Middle frontal gyrus (tissue), 1 donor: Measurements from ENCODE around the gene CLSTN2.

Source experiments
- DNase-seq: peaks from one replicate; pipeline ENCODE4 v3.0.0-alpha.2; 2015; ENCODE audit warnings: low spot score; ENCODE audit errors: extremely low spot score

The CLSTN2 gene

DNA sequence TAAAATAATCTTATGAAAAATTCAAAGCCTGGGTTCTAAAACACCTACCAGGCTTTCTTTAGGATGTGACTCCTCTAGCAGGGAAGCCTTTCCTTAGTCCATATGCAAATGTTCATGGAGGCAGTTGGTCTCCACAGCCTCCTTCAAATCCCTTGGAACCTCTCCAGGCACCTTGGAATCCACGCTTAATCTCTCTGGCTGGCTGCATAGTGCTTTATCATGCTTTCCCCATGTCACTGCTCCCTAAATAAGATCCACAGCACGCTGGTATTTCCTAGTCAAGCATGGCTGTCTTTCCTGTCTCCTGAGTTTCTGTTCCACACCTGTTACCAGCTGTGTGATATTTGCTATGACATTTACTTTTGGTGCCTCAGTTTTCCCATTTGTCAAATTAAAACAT is 71.3 kb downstream of the CLSTN2 start:
- DNase-seq: no peak

- DNase-seq: no peak
Observed at GRCh38 chr3:140007081-140007480, 72.1 kb downstream of the CLSTN2 start.

DNA sequence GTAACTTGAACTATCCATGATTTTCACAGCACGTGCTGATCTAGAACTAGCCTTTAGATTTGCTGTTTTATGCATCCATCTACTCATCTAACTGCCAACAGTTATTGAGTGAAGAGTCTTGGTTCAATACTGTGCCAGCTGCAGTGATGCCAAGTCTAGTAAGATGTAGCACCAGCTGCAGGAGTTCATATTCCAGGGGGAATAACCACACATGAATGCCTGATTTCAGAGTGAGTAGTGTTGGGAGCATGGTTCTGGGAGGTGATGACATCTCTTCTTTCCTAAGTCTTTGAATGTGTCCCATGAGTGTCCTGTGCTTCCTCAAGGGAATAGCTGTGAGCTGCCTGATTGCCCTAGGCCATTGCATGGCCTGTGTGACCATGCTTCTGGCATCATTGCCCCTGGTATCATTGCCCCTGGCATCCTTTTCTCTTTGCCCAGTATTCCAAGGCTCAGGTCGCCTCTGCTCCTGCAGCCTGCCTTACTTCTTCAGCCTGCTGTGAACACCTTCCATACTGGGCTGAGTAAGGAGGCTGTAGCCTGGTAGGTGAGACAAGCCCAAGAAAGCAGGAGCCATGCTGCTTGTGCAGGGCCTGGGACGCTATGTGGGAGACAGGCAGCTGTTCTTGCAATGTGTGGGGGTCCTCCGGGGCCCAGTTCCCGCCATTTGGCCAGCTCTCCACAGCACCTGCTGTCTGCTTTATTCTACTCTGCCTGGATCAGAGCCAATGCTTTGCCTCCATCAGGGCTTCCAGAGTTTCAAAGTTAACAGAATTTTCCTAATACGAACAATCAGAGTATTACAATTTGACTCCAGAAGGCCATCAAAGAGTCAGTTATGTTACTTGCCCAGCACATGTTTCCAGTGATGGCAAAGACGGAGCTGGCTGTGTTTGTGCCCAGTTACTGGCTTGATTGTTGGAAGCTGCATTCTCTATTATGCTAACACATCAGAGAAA is 73.2 kb downstream of the CLSTN2 start:
- no peak for DNase-seq

- no peak for DNase-seq
Observed at GRCh38 chr3:140010391-140010790, 75.4 kb downstream of the CLSTN2 start.

- no peak for DNase-seq
Observed at GRCh38 chr3:140011086-140011485, 76.1 kb downstream of the CLSTN2 start.

DNA sequence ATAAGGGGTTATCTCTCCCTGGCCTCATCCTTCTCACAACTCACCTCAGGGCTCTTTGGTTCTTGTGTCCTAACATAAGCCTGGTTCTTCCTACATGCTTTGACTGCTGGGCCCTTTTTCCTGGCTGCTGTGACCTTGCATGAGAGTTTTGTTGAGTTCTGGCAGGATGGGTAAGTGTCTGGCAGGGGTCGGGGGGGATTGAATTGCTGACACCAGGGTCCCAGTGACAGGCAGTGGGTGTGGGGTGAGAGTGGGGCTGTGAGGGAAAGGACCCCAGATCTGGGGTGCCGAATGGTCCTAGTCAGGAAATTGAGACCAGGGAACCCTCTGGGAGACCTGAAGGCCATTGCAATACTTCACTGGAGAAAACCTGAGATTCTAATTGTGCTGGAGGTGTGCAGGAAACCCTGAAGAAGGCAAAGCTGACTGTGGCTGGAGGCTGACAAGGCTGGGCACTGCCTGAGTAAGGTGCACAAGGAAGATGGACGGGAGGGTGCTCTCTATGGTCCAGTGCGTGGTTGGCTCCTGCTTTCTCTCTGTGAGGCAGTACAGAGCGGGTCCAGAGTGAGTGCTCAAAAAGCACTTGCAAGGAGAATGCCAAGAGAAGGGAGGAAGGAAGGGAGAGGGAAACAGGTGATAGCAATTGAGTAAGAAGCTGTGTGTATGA is 76.8 kb downstream of the CLSTN2 start:
- no peak for DNase-seq

- DNase-seq: peak; percentile 55
Observed at GRCh38 chr3:140013220-140013619, 78.2 kb downstream of the CLSTN2 start.

- no peak for DNase-seq
Observed at GRCh38 chr3:140014831-140015495, 80.0 kb downstream of the CLSTN2 start.

DNA sequence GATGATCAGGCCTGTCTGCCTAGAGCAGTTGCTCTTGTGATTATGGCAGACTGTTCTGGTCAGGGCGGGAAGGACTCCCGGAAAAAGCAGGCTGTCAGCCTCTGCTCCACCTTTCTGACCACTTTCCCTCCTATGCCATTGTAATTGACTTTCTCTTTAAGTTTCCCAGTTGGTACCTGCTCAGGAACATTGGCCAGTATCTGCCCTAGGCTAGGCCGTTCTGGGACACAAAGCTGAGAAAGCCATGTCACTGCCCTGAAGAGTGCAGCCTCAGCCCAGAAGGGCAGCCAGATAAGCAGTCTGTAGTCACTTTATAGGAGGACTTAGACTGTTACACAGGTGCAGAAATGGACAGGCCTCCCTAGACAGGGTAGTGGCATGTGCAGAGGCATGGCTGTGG is 80.8 kb downstream of the CLSTN2 start:
- DNase-seq: no peak

- DNase-seq: no peak
Observed at GRCh38 chr3:140018556-140018955, 83.6 kb downstream of the CLSTN2 start.

DNA sequence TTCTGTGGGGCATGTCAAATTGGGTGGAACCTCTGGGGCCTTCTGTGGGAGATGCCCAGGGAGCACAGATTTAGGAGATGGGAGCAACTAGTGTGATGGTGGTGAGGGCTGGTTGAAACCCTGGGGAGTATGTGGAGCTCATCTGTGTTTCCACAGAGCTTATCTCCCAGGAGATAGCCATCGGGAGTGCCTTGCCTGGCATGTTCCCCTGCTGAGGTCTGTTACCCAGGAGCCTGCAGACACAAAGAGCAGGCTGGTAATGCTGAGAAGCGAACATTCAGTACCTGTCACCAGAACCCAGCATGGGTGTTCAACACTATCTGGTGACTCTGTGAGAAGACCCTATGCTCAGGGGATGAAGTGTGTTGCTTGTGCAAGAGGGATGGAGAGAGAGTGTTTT is 85.0 kb downstream of the CLSTN2 start:
- DNase-seq: no peak

GRCh38 chr3:140020541-140020940 is 85.6 kb downstream of the CLSTN2 start:
- DNase-seq: no peak

DNA sequence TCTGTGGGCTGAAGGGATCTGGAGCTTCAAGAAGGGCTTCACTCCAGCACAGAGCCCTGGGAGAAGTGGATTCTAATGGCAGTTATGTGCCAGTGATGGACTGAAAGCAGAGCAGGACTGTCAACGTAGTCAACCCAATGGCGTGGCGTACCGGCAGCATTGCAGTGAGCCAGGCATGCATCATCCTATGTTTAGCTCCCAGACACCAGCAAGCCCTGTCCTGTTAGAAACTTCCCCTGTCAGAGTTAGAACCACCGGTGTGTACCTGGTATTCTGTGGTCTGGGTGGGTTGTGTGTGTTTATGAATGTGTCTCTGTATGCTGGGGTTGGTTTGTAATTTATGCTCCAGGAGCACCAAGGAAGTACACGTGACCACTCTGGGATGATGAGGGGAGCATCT is 86.3 kb downstream of the CLSTN2 start:
- no peak for DNase-seq

DNA sequence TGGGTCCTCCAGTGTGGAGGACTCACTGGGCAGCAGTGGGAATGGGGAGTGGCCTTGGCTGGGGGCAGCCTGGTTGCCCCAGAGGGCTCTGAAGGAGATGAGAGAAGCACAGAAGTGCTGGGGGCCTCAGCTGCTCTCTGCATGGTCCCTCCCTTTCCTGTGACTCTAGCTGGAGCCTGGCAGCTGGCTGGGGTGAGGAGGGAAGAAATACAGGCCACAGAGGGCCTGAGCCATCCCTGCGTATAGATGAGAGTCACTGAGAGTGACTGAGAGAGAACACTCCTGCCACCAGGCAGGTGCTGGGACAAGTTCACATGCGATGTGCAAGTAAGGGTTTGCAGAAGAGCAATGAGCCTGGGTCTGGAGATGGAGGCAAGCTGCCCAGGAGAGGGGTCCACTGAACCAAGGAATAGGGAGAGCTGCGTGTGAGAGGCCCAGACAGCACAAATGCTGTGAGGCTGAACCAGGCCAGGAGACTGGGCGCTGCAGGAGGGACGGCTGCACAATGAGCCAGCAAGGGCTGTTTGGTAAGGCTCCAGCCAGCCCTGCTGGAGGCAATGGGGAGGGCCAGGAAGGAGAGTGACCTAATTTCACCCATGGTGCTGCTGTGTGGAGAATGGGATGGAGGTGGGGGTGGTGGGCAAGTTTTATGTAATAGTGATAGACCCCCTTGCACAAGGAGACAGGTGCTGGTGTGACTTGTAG is 87.2 kb downstream of the CLSTN2 start:
- no peak for DNase-seq

- peak; percentile 65 for DNase-seq
Observed at GRCh38 chr3:140023616-140024530, 88.9 kb downstream of the CLSTN2 start.

- DNase-seq: no peak
Observed at GRCh38 chr3:140031170-140031569, 96.2 kb downstream of the CLSTN2 start.

DNA sequence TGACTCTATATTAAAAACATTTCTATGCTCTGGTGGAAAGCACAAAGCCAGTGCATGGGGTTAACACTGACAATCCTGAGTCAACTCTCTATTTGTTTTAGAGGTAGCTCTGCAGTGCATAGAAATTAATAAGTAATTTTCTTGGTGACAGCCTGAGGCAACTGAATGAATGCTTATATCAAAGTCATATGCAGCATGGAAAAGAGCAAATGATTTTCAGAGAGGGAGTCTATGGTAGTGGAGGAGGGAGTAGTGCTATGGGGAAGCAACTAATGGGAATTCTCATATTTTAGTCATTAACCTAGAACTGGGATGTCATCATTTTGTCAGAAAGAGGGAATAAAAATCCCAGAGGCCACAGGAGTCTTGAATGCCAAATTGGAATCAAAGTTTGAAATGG is 99.1 kb downstream of the CLSTN2 start:
- DNase-seq: no peak

DNA sequence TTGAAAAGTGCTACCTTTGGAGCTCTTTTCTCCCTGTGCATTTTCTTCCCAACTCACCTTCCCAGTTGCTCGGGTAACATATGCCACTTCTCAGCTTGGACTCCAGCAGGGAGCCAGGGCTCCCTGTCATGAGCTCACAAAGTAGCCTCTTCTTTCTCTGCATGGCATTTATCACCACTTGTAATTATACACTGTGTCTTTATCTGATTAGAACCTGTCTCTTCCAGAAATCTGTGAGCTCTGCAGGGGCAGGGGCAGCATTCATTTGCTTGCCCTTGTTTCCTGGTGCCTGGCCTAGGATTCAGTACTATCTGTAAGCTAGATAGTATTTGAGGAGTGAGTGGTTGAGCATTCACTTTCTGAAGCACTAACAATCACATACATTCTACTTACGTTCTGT is 100.9 kb downstream of the CLSTN2 start:
- no peak for DNase-seq

- no peak for DNase-seq
Observed at GRCh38 chr3:140050396-140050795, 115.4 kb downstream of the CLSTN2 start.
